GM21576 (cell line): ENCODE data around the gene BCL6.

ENCODE experiments used
- ATAC-seq: cut with Tn5 transposase; IDR thresholded peaks from one replicate; pipeline ENCODE4 v1.9.1; 2021; ENCODE audit warnings: mild to moderate bottlenecking, moderate library complexity; ENCODE audit not compliant: unreplicated experiment

The BCL6 gene

GRCh38 chr3:187720337-187720670 is 25.0 kb downstream of the BCL6 start:
- no peak for ATAC-seq

GRCh38 chr3:187719628-187720336 is 25.5 kb downstream of the BCL6 start:
- ATAC-seq, result no peak

- no peak for ATAC-seq
Measured at GRCh38 chr3:187718802-187719201, 26.5 kb downstream of the BCL6 start.

GRCh38 chr3:187717572-187717971 is 27.7 kb downstream of the BCL6 start:
- no peak for ATAC-seq

GRCh38 chr3:187714404-187714979 is 30.8 kb downstream of the BCL6 start:
- ATAC-seq, result peak; percentile 74

GRCh38 chr3:187713504-187713903 is 31.8 kb downstream of the BCL6 start:
- ATAC-seq, result no peak

GRCh38 chr3:187709155-187709554 is 36.1 kb downstream of the BCL6 start:
- ATAC-seq, result no peak

GRCh38 chr3:187708696-187709095 is 36.6 kb downstream of the BCL6 start:
- ATAC-seq, result no peak

- no peak for ATAC-seq
Measured at GRCh38 chr3:187706971-187707370, 38.3 kb downstream of the BCL6 start.

GRCh38 chr3:187705164-187705563 is 40.1 kb downstream of the BCL6 start:
- no peak for ATAC-seq

GRCh38 chr3:187702507-187703033 is 42.7 kb downstream of the BCL6 start, which contains the start of gene RTP2:
Gene RTP2 (minus strand): TSS chr3:187702557. CDS start chr3:187702128, 429 bp downstream.
- no peak for ATAC-seq

- ATAC-seq, result no peak
Measured at GRCh38 chr3:187700249-187700648, 45.0 kb downstream of the BCL6 start.

GRCh38 chr3:187698499-187699399 is 46.5 kb downstream of the BCL6 start:
- no peak for ATAC-seq

- ATAC-seq, result no peak
Measured at GRCh38 chr3:187696021-187696420, 49.2 kb downstream of the BCL6 start.

GRCh38 chr3:187695449-187695848 is 49.8 kb downstream of the BCL6 start:
- no peak for ATAC-seq

GRCh38 chr3:187694801-187695200 is 50.5 kb downstream of the BCL6 start:
- ATAC-seq, result no peak

GRCh38 chr3:187693431-187693830 is 51.8 kb downstream of the BCL6 start:
- ATAC-seq, result no peak

GRCh38 chr3:187689984-187690383 is 55.3 kb downstream of the BCL6 start:
- ATAC-seq, result no peak

- no peak for ATAC-seq
Measured at GRCh38 chr3:187686621-187687273, 58.5 kb downstream of the BCL6 start.

GRCh38 chr3:187685948-187686347 is 59.3 kb downstream of the BCL6 start:
- no peak for ATAC-seq

- ATAC-seq, result no peak
Measured at GRCh38 chr3:187684880-187685279, 60.4 kb downstream of the BCL6 start.
